A673 (cell line): ENCODE results near the gene MSRB1.

Source experiments
- EZH2 ChIP-seq: fragments of 200-600 bp; sonication (generic); IDR thresholded peaks from 2 replicates; pipeline ENCODE4 v1.6.1; 2017; ENCODE audit warnings: borderline replicate concordance, low read depth, mild to moderate bottlenecking, mixed read lengths, antibody characterized with exemption, low read length; ENCODE audit not compliant: poor library complexity, severe bottlenecking
- TF ChIP-seq, protein P1 (sequence below): fragments of 300-800, 200-600 bp; sonication (generic); conservative IDR thresholded peaks from 2 replicates; pipeline ENCODE4 v1.5.1; 2017; ENCODE audit warnings: low read depth, mild to moderate bottlenecking, antibody characterized with exemption, low read length, moderate library complexity, mixed read lengths

DNA sequence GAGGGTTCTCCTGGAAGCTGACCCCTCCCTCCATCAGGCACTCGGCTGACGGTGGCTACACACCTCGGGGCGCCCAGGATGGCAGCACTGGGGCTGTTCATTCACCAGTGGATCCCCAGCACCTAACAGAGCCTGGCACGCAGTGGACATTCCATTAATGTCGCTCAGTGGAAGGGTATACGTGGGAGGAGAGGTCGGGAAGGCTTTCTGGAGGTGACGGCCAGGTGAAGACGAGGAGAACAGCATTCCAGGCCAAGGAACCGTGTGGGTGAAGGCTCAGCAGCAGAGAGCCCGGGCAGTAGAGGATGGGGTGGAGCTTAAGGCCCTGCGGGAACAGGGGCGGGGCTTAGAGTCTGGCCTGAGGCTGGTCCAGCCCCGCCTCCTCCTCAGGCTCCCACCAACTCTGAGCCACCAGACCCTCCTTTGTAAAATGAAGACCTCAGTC is 22.2 kb downstream of the MSRB1 start:
- TF ChIP-seq, protein P1, sequence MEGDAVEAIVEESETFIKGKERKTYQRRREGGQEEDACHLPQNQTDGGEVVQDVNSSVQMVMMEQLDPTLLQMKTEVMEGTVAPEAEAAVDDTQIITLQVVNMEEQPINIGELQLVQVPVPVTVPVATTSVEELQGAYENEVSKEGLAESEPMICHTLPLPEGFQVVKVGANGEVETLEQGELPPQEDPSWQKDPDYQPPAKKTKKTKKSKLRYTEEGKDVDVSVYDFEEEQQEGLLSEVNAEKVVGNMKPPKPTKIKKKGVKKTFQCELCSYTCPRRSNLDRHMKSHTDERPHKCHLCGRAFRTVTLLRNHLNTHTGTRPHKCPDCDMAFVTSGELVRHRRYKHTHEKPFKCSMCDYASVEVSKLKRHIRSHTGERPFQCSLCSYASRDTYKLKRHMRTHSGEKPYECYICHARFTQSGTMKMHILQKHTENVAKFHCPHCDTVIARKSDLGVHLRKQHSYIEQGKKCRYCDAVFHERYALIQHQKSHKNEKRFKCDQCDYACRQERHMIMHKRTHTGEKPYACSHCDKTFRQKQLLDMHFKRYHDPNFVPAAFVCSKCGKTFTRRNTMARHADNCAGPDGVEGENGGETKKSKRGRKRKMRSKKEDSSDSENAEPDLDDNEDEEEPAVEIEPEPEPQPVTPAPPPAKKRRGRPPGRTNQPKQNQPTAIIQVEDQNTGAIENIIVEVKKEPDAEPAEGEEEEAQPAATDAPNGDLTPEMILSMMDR, result no peak
- peak; percentile 58 for TF ChIP-seq EZH2
